ENCODE results near the gene CYP3A5. TPM values are rescaled to one million over a fixed set of nuclear protein-coding genes. Genes with fewer than 3 reads are reported as not detected.
"Not testable (repeated sequence)": the region's sequence is repeated elsewhere in the genome, so short reads cannot be mapped to it uniquely, and the experiment has no call there.

CYP3A5 gene
- total RNA-seq, 1 donor from 2014 or later, result 0.43 TPM

- no peaks in the 10 kb centered on the region for H3K27me3 ChIP-seq
- H3K4me1 ChIP-seq, result no peaks in the 10 kb centered on the region
- H3K27ac ChIP-seq, result no peak overlapping the region
- H3K36me3 ChIP-seq, result no peaks in the 10 kb centered on the region
- TF ChIP-seq CTCF (IDR thresholded peaks at IDR 0.05), result no peak
- intact Hi-C loops (cut with DNase I), result no loop called here
- no peak for DNase-seq (ENCODE audit: low spot score in 2 of 2)
- no peaks in the 10 kb centered on the region for H3K9me3 ChIP-seq
- no peak overlapping the region for H3K4me3 ChIP-seq
These were observed 26.0 kb downstream of the CYP3A5 start for GRCh38 chr7:99653754-99654153.

- intact Hi-C loops (cut with DNase I); H3K36me3 ChIP-seq; H3K27me3 ChIP-seq; H3K4me3 ChIP-seq; H3K27ac ChIP-seq; DNase-seq (ENCODE audit: low spot score in 2 of 2); H3K4me1 ChIP-seq; H3K9me3 ChIP-seq: not testable (repeated sequence)
These were observed 26.5 kb downstream of the CYP3A5 start for GRCh38 chr7:99653269-99653668.

GRCh38 chr7:99652671-99653070, 27.1 kb downstream of the CYP3A5 start:
- H3K27ac ChIP-seq, result no peak overlapping the region
- intact Hi-C loops (cut with DNase I), result no loop called here
- no peaks in the 10 kb centered on the region for H3K27me3 ChIP-seq
- H3K36me3 ChIP-seq, result no peaks in the 10 kb centered on the region
- TF ChIP-seq CTCF (IDR thresholded peaks at IDR 0.05), result no peak
- DNase-seq (ENCODE audit: low spot score in 2 of 2), result no peak
- H3K4me1 ChIP-seq, result no peaks in the 10 kb centered on the region
- no peaks in the 10 kb centered on the region for H3K9me3 ChIP-seq
- H3K4me3 ChIP-seq, result no peak overlapping the region

- H3K27me3 ChIP-seq, result no peaks in the 10 kb centered on the region
- intact Hi-C loops (cut with DNase I), result no loop called here
- DNase-seq (ENCODE audit: low spot score in 2 of 2), result no peak
- H3K36me3 ChIP-seq, result peaks cover 0 to 2% of the 10 kb centered on the region in 2 donors
- no peak overlapping the region for H3K4me3 ChIP-seq
- no peaks in the 10 kb centered on the region for H3K4me1 ChIP-seq
- no peak for TF ChIP-seq CTCF (IDR thresholded peaks at IDR 0.05)
- H3K27ac ChIP-seq, result no peak overlapping the region
- H3K9me3 ChIP-seq, result no peaks in the 10 kb centered on the region
These were observed 28.5 kb downstream of the CYP3A5 start for GRCh38 chr7:99651290-99651689.

GRCh38 chr7:99648843-99649242, 31.0 kb downstream of the CYP3A5 start:
- Histone ChIP-seq H3K36me3 (peaks cover 2 to 13% of the 10 kb centered on the region in 2 donors), H3K4me1 (no peaks in the 10 kb centered on the region), H3K27me3 (no peaks in the 10 kb centered on the region), H3K4me3 (no peak overlapping the region), H3K9me3 (no peaks in the 10 kb centered on the region), H3K27ac (no peak overlapping the region)
- no peak for DNase-seq (ENCODE audit: low spot score in 2 of 2)
- no peak for TF ChIP-seq CTCF (IDR thresholded peaks at IDR 0.05)
- intact Hi-C loops (cut with DNase I), result no loop called here

GRCh38 chr7:99645590-99645989, 34.2 kb downstream of the CYP3A5 start:
- intact Hi-C loops (cut with DNase I), result no loop called here
- no peak overlapping the region for H3K4me3 ChIP-seq
- H3K9me3 ChIP-seq, result no peaks in the 10 kb centered on the region
- no peak for DNase-seq (ENCODE audit: low spot score in 2 of 2)
- H3K27ac ChIP-seq, result no peak overlapping the region
- H3K27me3 ChIP-seq, result no peaks in the 10 kb centered on the region
- peaks cover 2 to 13% of the 10 kb centered on the region in 2 donors for H3K36me3 ChIP-seq
- TF ChIP-seq CTCF (IDR thresholded peaks at IDR 0.05), result no peak
- no peaks in the 10 kb centered on the region for H3K4me1 ChIP-seq

Measured in ascending aorta (tissue), 2 donors.